Measurements from ENCODE around the gene FERMT2.

DNA sequence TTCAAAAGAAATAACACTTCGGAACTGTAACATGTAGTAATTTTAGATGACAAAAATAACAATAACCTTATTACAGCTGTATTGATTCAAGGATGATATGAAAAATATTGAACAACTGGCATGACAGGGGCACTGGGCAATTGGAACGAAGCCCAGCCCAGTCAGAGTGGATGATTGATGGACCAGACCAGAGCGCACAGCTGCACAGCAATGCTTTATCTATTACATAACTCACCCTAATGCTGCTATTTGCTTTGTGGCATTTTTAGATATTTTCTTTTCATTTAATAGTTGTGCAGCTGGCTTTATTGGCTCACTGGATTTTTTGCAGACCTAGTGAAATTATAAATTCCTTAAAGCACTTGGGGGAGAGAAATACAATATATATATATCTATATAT is 26.9 kb upstream of the FERMT2 start:
- no peak for TF ChIP-seq EGR1 (IDR thresholded peaks at IDR 0.05)
- TF ChIP-seq, protein P1, sequence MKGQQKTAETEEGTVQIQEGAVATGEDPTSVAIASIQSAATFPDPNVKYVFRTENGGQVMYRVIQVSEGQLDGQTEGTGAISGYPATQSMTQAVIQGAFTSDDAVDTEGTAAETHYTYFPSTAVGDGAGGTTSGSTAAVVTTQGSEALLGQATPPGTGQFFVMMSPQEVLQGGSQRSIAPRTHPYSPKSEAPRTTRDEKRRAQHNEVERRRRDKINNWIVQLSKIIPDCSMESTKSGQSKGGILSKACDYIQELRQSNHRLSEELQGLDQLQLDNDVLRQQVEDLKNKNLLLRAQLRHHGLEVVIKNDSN (IDR thresholded peaks at IDR 0.05): no peak
- TF ChIP-seq TAF1 (IDR thresholded peaks at IDR 0.05; ENCODE audit: low read depth): no peak
- no peak for TF ChIP-seq EP300 (IDR thresholded peaks at IDR 0.05; ENCODE audit: borderline replicate concordance)
- no peak for TF ChIP-seq RAD21 (IDR thresholded peaks at IDR 0.05; ENCODE audit: low read depth)
- TF ChIP-seq YY1 (IDR thresholded peaks at IDR 0.05; ENCODE audit: low read depth): no peak
- no peak for TF ChIP-seq NFIC (IDR thresholded peaks at IDR 0.05)
- TF ChIP-seq CEBPB (IDR thresholded peaks at IDR 0.05): no peak
- TF ChIP-seq, protein P2, sequence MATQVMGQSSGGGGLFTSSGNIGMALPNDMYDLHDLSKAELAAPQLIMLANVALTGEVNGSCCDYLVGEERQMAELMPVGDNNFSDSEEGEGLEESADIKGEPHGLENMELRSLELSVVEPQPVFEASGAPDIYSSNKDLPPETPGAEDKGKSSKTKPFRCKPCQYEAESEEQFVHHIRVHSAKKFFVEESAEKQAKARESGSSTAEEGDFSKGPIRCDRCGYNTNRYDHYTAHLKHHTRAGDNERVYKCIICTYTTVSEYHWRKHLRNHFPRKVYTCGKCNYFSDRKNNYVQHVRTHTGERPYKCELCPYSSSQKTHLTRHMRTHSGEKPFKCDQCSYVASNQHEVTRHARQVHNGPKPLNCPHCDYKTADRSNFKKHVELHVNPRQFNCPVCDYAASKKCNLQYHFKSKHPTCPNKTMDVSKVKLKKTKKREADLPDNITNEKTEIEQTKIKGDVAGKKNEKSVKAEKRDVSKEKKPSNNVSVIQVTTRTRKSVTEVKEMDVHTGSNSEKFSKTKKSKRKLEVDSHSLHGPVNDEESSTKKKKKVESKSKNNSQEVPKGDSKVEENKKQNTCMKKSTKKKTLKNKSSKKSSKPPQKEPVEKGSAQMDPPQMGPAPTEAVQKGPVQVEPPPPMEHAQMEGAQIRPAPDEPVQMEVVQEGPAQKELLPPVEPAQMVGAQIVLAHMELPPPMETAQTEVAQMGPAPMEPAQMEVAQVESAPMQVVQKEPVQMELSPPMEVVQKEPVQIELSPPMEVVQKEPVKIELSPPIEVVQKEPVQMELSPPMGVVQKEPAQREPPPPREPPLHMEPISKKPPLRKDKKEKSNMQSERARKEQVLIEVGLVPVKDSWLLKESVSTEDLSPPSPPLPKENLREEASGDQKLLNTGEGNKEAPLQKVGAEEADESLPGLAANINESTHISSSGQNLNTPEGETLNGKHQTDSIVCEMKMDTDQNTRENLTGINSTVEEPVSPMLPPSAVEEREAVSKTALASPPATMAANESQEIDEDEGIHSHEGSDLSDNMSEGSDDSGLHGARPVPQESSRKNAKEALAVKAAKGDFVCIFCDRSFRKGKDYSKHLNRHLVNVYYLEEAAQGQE (IDR thresholded peaks at IDR 0.05; ENCODE audit: low read depth): no peak
- no peak for TF ChIP-seq FOXM1 (IDR thresholded peaks at IDR 0.05; ENCODE audit: borderline replicate concordance, low read depth)
- no peak for TF ChIP-seq ZBTB7A (IDR thresholded peaks at IDR 0.05; ENCODE audit: low read depth)
- TF ChIP-seq TEAD4 (IDR thresholded peaks at IDR 0.05): no peak
